Measurements from ENCODE around the gene MAP2. TPM values are rescaled to one million over a fixed set of nuclear protein-coding genes. Genes with fewer than 3 reads are reported as not detected.

The MAP2 gene
- total RNA-seq, 1 experiment from 2014 or later: 40.2 TPM

GRCh38 chr2:209389171-209389618, 34.7 kb upstream of the MAP2 start:
- peaks cover 8% of the 10 kb centered on the region for H3K9me3 Mint-ChIP-seq (ENCODE audit: unreplicated experiment)
- TF ChIP-seq CTCF (IDR thresholded peaks at IDR 0.05; ENCODE audit: unreplicated experiment): no peak
- H3K27ac Mint-ChIP-seq (ENCODE audit: low read depth, unreplicated experiment): no peak overlapping the region
- no peak overlapping the region for H3K4me3 Mint-ChIP-seq (ENCODE audit: unreplicated experiment)
- peaks cover 15% of the 10 kb centered on the region for H3K4me1 Mint-ChIP-seq (ENCODE audit: insufficient read depth, unreplicated experiment)
- intact Hi-C loops (cut with micrococcal nuclease): loop anchor here (5.0 kb wide), 1 partner anchor 108 kb away; no protein-coding TSS in a partner anchor
- no TSS peak for BruUV-seq (replicated peaks)
- DNase-seq (ENCODE audit: unreplicated experiment): no peak
- H3K36me3 Mint-ChIP-seq (ENCODE audit: insufficient read depth, unreplicated experiment): no peaks in the 10 kb centered on the region
- ChIA-PET POLR2A (interaction anchor here (0.8 to 2.1 kb wide), 2 partner anchors 12 to 20 kb away, joined by 4 to 12 read pairs; no protein-coding TSS in a partner anchor), CTCF (interaction anchor here (0.6 to 3.2 kb wide), 4 partner anchors 35 to 168 kb away, joined by 3 to 18 read pairs (median 3); partner anchors contain the start of gene MAP2)
- no peaks in the 10 kb centered on the region for H3K27me3 Mint-ChIP-seq (ENCODE audit: insufficient read depth, unreplicated experiment)

- BruUV-seq (replicated peaks): no TSS peak
- H3K4me1 Mint-ChIP-seq (ENCODE audit: insufficient read depth, unreplicated experiment): peaks cover 20% of the 10 kb centered on the region
- no peak for DNase-seq (ENCODE audit: unreplicated experiment)
- H3K9me3 Mint-ChIP-seq (ENCODE audit: unreplicated experiment): peaks cover 4% of the 10 kb centered on the region
- no peak for TF ChIP-seq CTCF (IDR thresholded peaks at IDR 0.05; ENCODE audit: unreplicated experiment)
- no peak overlapping the region for H3K27ac Mint-ChIP-seq (ENCODE audit: low read depth, unreplicated experiment)
- H3K4me3 Mint-ChIP-seq (ENCODE audit: unreplicated experiment): no peak overlapping the region
- intact Hi-C loops (cut with micrococcal nuclease): no loop called here
- POLR2A ChIA-PET: interaction anchor here (3.2 kb wide), 1 partner anchor 22 kb away, joined by 17 read pairs; no protein-coding TSS in a partner anchor
- CTCF ChIA-PET: no interaction called here
- H3K36me3 Mint-ChIP-seq (ENCODE audit: insufficient read depth, unreplicated experiment): no peaks in the 10 kb centered on the region
- no peaks in the 10 kb centered on the region for H3K27me3 Mint-ChIP-seq (ENCODE audit: insufficient read depth, unreplicated experiment)
Observed at GRCh38 chr2:209390839-209391238, 33.0 kb upstream of the MAP2 start.

- Mint-ChIP-seq H3K4me3 (ENCODE audit: unreplicated experiment) (no peak overlapping the region), H3K36me3 (ENCODE audit: insufficient read depth, unreplicated experiment) (no peaks in the 10 kb centered on the region), H3K27me3 (ENCODE audit: insufficient read depth, unreplicated experiment) (no peaks in the 10 kb centered on the region), H3K27ac (ENCODE audit: low read depth, unreplicated experiment) (peak overlapping the region; percentile 31), H3K4me1 (ENCODE audit: insufficient read depth, unreplicated experiment) (peaks cover 20% of the 10 kb centered on the region), H3K9me3 (ENCODE audit: unreplicated experiment) (no peaks in the 10 kb centered on the region)
- peak; percentile 54 for DNase-seq (ENCODE audit: unreplicated experiment)
- TF ChIP-seq CTCF (IDR thresholded peaks at IDR 0.05; ENCODE audit: unreplicated experiment): no peak
- BruUV-seq (replicated peaks): no TSS peak
- intact Hi-C loops (cut with micrococcal nuclease): no loop called here
- ChIA-PET POLR2A (interaction anchor here (0.7 to 3.2 kb wide), 5 partner anchors 9 to 876 kb away, joined by 3 to 17 read pairs (median 4); partner anchors contain the start of gene MAP2), CTCF (interaction anchor here (0.9 to 1.0 kb wide), 4 partner anchors 31 to 569 kb away, joined by 3 to 6 read pairs (median 5); partner anchors contain the start of gene MAP2)
Observed at GRCh38 chr2:209391776-209392401, 32.0 kb upstream of the MAP2 start.

GRCh38 chr2:209395229-209395628, 28.6 kb upstream of the MAP2 start:
- ChIA-PET CTCF (no interaction called here), POLR2A (no interaction called here)
- Mint-ChIP-seq H3K27ac (ENCODE audit: low read depth, unreplicated experiment) (peak overlapping the region; percentile 43), H3K36me3 (ENCODE audit: insufficient read depth, unreplicated experiment) (no peaks in the 10 kb centered on the region), H3K9me3 (ENCODE audit: unreplicated experiment) (no peaks in the 10 kb centered on the region), H3K4me3 (ENCODE audit: unreplicated experiment) (no peak overlapping the region), H3K27me3 (ENCODE audit: insufficient read depth, unreplicated experiment) (no peaks in the 10 kb centered on the region), H3K4me1 (ENCODE audit: insufficient read depth, unreplicated experiment) (peaks cover 20% of the 10 kb centered on the region)
- no peak for TF ChIP-seq CTCF (IDR thresholded peaks at IDR 0.05; ENCODE audit: unreplicated experiment)
- intact Hi-C loops (cut with micrococcal nuclease): no loop called here
- BruUV-seq (replicated peaks): no TSS peak
- no peak for DNase-seq (ENCODE audit: unreplicated experiment)
